Measurements from ENCODE around the gene AP2M1. TPM values are rescaled to one million over a fixed set of nuclear protein-coding genes. Genes with fewer than 3 reads are reported as not detected.

The AP2M1 gene
- total RNA-seq, 2 experiments from 2014 or later, result 209 to 219 TPM

DNA sequence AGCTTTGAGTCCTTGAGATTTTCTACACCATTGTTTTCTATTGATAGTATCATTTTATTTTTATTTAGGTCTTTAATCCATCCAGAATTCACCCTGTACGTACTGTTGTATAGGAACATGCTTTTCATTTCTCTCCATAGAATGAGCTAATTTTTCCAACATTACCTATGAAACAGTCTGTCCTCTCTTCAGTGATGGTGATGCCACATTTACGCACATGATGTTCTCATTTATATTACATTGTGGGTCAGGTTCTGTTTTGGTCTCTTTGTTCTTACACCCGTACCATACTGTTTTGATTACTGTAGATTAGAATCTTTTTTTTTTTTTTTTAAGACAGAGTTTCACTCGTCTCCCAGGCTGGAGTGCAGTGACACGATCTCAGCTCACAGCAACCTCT is 37.1 kb downstream of the AP2M1 start:
- no peak overlapping the region for H3K27ac Mint-ChIP-seq
- no peak for DNase-seq
- H3K27me3 Mint-ChIP-seq, result peaks cover 9% of the 10 kb centered on the region
- H3K4me3 Mint-ChIP-seq, result no peak overlapping the region
- no peaks in the 10 kb centered on the region for H3K9me3 Mint-ChIP-seq
- no peaks in the 10 kb centered on the region for H3K4me1 Mint-ChIP-seq
- H3K36me3 Mint-ChIP-seq, result no peaks in the 10 kb centered on the region

DNA sequence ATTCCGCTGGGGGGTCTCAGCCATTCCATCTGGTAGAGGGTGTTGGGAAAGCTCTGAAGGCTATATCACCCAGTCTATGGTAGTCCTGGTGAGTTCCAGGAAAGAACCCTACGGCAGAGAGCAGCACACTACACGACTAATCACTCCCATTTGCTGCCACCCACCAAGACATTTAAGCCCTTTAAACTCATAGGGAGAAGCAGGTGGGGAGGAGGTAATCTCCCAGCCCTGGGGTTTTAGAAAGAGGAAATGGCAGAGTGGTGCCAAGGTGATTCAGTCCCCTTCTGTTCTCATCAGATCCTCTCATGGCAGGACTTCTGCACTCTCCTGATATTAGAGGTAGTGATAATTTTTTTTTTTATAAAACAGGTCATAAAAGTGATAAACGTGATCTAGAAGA is 44.2 kb downstream of the AP2M1 start:
- no peaks in the 10 kb centered on the region for H3K36me3 Mint-ChIP-seq
- no peak for DNase-seq
- H3K4me1 Mint-ChIP-seq, result no peaks in the 10 kb centered on the region
- peaks cover 5% of the 10 kb centered on the region for H3K27me3 Mint-ChIP-seq
- no peak overlapping the region for H3K27ac Mint-ChIP-seq
- H3K9me3 Mint-ChIP-seq, result no peaks in the 10 kb centered on the region
- no peak overlapping the region for H3K4me3 Mint-ChIP-seq

DNA sequence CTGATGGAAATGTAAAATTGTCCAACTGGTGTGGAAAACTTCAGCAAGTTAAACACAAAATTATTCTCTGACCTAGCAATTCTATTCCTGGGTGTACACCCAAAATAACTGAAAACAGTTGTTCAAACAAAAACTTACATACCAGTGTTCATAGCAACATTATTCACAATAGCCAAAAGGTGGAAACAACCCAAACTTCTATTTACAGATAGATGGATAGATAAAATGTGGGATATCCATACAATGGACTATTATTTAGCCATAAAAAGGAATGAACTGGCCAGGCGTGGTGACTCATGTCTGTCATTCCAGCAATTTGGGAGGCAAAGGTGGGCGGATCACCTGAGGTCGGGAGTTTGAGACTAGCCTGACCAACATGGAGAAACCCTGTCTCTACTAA is 47.9 kb downstream of the AP2M1 start:
- no peaks in the 10 kb centered on the region for H3K36me3 Mint-ChIP-seq
- H3K4me3 Mint-ChIP-seq, result no peak overlapping the region
- no peak overlapping the region for H3K27ac Mint-ChIP-seq
- no peaks in the 10 kb centered on the region for H3K9me3 Mint-ChIP-seq
- H3K27me3 Mint-ChIP-seq, result peaks cover 23% of the 10 kb centered on the region
- DNase-seq, result no peak
- no peaks in the 10 kb centered on the region for H3K4me1 Mint-ChIP-seq

DNA sequence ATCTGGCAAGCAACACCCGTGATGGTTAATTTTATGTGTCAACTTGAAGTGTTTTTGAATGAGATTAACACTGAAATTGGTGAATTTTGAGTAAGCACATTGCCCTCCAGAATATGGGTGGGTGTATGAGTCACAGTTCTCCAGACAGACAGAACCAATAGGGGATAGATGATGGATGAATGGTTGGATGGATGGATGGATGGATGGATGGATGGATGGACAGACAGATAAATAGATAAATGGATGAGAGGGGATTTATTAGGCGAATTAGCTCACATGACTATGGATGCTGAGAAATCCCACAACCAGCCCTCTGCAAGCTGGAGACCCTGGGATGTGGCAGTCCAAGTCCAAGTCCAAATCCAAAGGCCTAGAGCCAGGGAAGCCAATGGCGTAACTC is 49.3 kb downstream of the AP2M1 start:
- Mint-ChIP-seq H3K27me3 (peaks cover 37% of the 10 kb centered on the region), H3K9me3 (no peaks in the 10 kb centered on the region), H3K4me1 (peaks cover 4% of the 10 kb centered on the region), H3K36me3 (no peaks in the 10 kb centered on the region), H3K4me3 (no peak overlapping the region), H3K27ac (no peak overlapping the region)
- no peak for DNase-seq

DNA sequence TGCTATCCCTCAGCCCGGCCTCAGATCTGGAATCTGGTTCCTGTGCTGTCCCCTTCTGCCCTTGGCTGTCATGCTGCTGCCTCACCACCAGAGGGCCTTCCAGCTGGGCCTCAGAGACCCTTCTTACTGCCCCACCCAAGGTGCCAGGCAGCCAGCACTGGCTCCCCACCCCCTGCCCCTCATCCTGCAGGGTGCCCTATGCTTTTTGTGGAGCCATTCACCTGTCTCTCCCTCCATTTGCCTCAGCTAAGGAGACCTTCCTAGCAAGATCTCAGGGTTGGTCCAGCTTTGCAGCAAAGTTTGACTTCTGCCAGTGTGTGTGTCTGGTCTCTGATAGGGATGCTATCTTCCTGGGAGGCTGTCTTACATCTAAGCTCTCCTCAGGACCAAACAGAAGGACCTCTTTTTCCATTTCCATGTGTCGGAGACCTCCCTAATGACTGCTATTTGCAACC is 52.9 kb downstream of the AP2M1 start:
- peak; percentile 53 for DNase-seq
- peaks cover 58% of the 10 kb centered on the region for H3K27me3 Mint-ChIP-seq
- no peak overlapping the region for H3K27ac Mint-ChIP-seq
- no peaks in the 10 kb centered on the region for H3K9me3 Mint-ChIP-seq
- H3K36me3 Mint-ChIP-seq, result no peaks in the 10 kb centered on the region
- peaks cover 6% of the 10 kb centered on the region for H3K4me1 Mint-ChIP-seq
- H3K4me3 Mint-ChIP-seq, result no peak overlapping the region

DNA sequence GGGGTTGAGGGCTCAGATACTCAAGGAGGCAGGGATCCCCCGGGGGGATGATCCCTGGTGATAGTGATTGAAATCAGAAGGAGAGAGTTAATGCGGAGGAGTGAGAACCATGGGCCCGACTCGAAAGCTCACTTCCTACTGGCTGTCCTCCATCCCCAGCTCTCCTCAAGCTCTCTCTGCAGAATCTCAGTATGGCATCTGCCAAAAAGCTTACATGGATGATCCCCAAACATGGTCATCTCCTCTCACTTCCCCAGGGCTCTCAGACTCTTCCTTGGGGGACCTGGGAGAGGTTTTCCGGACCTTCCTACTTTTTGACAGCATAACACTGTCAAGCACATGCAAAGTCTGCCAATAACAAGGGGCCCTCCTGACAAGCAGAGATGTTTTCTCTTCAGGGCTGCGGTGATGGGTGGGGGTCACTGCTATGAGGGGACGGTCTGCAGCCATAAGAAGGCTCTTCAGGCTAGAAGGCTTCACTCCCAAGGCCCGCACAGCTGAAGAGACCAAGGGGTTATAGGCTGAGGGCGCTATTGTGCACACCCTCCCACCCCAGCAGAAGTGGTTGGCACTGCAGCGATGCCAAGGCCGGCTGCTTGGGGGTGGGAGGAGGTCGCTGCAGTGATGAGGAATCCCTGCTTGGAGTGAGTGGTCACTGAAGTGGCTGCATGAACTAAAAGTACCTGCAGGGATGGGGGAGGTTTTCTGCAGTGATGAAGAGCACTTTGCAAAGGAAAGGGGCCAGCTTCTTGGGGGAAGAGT is 53.9 kb downstream of the AP2M1 start:
- Mint-ChIP-seq H3K27me3 (peaks cover 64% of the 10 kb centered on the region), H3K9me3 (no peaks in the 10 kb centered on the region), H3K4me3 (peak overlapping the region; percentile 62), H3K36me3 (no peaks in the 10 kb centered on the region), H3K27ac (no peak overlapping the region), H3K4me1 (peaks cover 6% of the 10 kb centered on the region)
- DNase-seq, result no peak

DNA sequence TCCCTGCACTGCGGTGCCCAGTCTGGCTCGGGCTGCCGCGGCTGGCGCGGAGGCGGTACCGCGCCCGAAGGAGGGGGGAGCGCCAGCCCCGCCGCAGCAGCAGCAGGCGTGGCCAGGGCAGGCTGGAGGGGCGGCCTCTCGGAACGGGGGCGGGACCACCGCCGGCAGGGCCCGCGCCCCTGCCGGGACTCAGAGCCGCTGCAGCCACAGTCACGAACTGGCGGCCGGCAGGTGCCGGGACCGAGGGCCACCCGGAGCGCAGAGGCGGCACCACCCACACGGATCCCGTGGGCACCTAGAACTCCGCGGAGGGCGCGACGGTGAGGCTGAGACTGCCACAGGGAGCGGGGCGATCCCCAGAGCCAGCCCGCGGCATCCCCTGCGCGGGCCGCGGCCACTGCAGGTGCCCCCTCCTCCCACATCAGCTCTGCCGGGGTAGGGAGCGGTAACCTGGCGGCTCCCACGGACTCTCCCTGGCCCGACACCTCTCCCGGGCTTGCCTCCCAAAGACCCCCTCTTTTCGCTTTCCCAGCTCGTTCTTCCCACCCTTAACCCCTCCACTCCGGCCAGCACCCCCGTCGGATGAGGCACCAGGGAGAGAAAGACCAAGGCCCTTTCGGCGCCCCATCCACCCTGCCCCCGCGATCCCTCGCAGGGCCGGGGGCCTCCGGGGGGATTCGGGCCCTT is 54.9 kb downstream of the AP2M1 start, which contains the start of gene VWA5B2:
Gene VWA5B2, plus strand, starts transcription at position 192 of the 687 bp plus-strand sequence. CDS start 944 bp downstream, outside the sequence.
- no peaks in the 10 kb centered on the region for H3K9me3 Mint-ChIP-seq
- no peaks in the 10 kb centered on the region for H3K36me3 Mint-ChIP-seq
- H3K27ac Mint-ChIP-seq, result no peak within 1 kb of the TSS
- peaks cover 6% of the 10 kb centered on the region for H3K4me1 Mint-ChIP-seq
- peak; percentile 87 for DNase-seq
- peaks cover 64% of the 10 kb centered on the region for H3K27me3 Mint-ChIP-seq
- H3K4me3 Mint-ChIP-seq, result peak within 1 kb of the TSS; percentile 62

DNA sequence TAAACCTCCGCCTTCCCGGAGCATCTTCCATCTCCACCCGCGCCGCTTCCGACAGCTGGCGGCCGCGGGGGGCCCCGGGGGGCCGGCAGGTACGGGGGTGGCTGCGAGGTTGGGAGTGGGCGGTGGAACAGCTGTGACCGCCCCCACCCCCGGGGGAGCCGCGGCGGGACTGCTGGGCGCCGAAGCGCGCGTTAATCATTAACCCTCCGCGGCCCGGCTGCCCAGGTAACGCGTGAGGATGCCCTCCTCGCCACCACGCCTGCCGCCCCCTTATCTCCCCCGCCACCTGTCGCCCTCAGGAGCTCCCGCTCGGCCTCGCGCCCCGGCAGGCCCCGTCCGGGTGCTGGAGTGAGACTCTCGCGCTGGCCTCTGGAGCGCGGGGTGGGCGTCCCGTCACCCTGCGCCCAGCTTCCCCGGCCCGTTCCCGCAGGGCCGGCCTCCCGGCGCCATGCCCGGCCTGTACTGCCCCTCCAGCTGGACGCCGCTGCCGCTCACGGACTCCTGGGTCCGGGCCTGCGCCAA is 55.5 kb downstream of the AP2M1 start:
- Mint-ChIP-seq H3K4me3 (no peak overlapping the region), H3K9me3 (no peaks in the 10 kb centered on the region), H3K27ac (no peak overlapping the region), H3K27me3 (peaks cover 61% of the 10 kb centered on the region), H3K4me1 (peaks cover 6% of the 10 kb centered on the region), H3K36me3 (no peaks in the 10 kb centered on the region)
- peak; percentile 18 for DNase-seq

DNA sequence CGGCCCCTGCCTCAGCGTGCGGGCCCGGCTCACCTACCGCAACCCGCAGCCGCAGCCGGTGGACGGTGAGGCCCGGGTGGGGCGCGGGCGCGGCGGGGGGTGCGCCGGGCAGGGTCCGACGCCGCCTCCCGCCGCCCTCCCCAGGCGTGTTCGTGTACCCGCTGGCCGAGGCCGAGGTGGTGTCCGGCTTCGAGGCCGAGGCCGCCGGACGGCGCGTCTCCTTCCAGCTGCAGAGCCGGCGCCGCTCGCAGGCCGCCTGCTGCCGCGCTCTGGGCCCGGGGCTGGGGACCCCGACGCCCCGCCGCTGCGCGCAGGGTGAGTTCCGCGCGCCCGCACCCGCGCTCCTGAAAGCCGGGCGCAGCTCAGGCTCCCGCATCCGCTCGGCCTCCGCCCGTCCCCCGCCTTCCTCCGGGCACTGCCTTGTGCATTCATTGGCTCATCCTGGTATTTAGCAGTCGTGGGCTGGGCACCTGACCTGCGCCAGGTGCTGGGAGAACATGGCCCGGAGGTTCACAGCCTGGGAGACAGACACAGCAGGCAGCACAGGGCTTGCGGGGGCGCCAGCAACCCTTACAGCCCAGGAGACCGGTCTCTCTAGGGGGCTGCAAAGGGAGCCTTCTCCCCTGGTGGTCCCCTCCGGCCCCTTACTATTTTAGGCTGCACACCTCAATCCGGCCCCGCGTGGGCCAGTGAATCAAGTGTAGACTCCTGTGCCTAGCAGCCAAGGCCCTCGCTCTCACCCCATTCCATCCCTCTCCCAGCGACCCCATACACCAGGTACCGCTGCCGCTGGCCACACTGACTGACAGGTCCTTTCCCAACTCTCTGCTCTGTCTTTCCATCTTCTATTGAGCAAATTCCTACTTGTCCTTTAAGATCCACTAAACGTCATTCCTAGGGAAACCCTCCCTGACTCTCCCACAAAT is 56.2 kb downstream of the AP2M1 start:
- H3K36me3 Mint-ChIP-seq, result no peaks in the 10 kb centered on the region
- H3K4me3 Mint-ChIP-seq, result peak overlapping the region; percentile 29
- peaks cover 57% of the 10 kb centered on the region for H3K27me3 Mint-ChIP-seq
- no peak overlapping the region for H3K27ac Mint-ChIP-seq
- H3K9me3 Mint-ChIP-seq, result no peaks in the 10 kb centered on the region
- H3K4me1 Mint-ChIP-seq, result peaks cover 6% of the 10 kb centered on the region
- DNase-seq, result no peak

DNA sequence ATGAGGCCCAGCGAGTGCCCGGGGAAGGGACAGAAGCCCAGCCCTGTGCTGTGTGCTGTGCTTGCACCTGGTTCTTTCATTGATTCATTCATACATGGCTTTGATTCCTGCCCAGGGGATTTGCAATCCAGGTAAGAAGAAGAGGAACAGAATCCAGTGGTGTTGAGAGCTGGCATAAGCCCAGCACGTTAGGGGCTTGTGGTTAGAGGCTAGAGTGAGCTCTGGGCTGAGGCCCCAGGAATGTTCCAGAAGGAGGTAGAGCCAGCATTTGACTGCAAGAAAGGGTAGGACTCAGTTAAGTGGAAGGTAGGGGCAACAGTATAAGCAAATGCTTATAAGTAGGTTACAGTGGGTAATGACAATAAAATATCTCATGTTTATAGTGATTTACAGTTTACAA is 57.0 kb downstream of the AP2M1 start:
- H3K4me1 Mint-ChIP-seq, result peaks cover 6% of the 10 kb centered on the region
- no peak overlapping the region for H3K27ac Mint-ChIP-seq
- DNase-seq, result no peak
- H3K4me3 Mint-ChIP-seq, result peak overlapping the region; percentile 29
- H3K27me3 Mint-ChIP-seq, result peaks cover 49% of the 10 kb centered on the region
- H3K36me3 Mint-ChIP-seq, result no peaks in the 10 kb centered on the region
- no peaks in the 10 kb centered on the region for H3K9me3 Mint-ChIP-seq

DNA sequence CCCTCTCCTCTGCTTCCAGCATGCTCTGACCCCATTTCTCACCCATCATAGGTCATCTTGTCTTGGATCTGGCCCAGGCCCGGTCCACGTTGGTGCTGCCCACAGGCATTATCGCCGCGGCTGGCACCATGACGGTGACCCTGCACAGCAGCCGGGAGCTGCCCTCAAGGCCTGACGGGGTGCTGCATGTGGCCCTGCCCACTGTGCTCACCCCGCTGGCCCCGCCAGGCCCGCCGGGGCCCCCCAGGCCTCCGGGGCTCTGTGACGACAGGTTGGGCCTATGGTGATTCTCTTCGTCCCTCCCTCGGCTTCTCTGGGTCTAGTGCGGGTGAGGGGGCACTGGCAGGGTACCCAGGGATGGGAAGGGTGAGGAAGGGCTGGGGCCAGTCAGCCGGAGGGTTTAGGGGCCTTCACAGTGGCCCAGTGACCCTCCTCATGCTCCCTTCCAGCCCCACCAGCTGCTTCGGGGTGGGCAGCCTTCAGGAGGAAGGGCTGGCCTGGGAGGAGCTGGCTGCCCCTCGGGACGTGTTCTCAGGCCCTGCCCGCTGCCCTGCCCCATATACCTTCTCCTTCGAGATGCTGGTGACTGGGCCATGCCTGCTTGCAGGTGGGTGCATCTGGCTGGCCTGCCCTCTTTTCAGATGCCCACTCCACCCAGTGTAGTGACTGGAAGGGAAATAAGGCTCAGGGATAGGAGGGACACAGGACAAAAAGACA is 58.6 kb downstream of the AP2M1 start:
- peaks cover 38% of the 10 kb centered on the region for H3K27me3 Mint-ChIP-seq
- DNase-seq, result no peak
- H3K27ac Mint-ChIP-seq, result no peak overlapping the region
- no peak overlapping the region for H3K4me3 Mint-ChIP-seq
- peaks cover 6% of the 10 kb centered on the region for H3K4me1 Mint-ChIP-seq
- H3K9me3 Mint-ChIP-seq, result no peaks in the 10 kb centered on the region
- no peaks in the 10 kb centered on the region for H3K36me3 Mint-ChIP-seq

Measured in activated naive CD8-positive, alpha-beta T cell treated with anti-CD3 and anti-CD28 coated beads for 36 hours (primary cell).